ENCODE data around the gene EYS. TPM values are rescaled to one million over a fixed set of nuclear protein-coding genes. Genes with fewer than 3 reads are reported as not detected.

EYS gene
- total and polyA plus RNA-seq, 9 of the 15 experiments (the other 6 are each of a cell fraction or from before 2014, with no cell fraction given): 0.03 to 0.36 (median 0.10) TPM; not detected in 2

- Histone ChIP-seq H3K9me3 (replicated peaks; ENCODE audit: control insufficient read depth, insufficient read depth, low read depth, low read length) (no peaks in the 10 kb centered on the region; the same call in 1 of the 2 replicates), H3K79me2 (ENCODE audit: control insufficient read depth, insufficient read depth, low read length) (no peaks in the 10 kb centered on the region), H2AFZ (ENCODE audit: low read depth, low read length) (no peak overlapping the region), H3K9me1 (ENCODE audit: control insufficient read depth, insufficient read depth, low read length) (no peaks in the 10 kb centered on the region), H3K27me3 (ENCODE audit: control insufficient read depth in 2 of 2, insufficient read depth in 2 of 2, low read length in 2 of 2) (no peaks in the 10 kb centered on the region), H3K36me3 (ENCODE audit: control insufficient read depth, insufficient read depth, low read length) (no peaks in the 10 kb centered on the region), H3K4me1 (replicated peaks in 1 of 2; ENCODE audit: control insufficient read depth in 2 of 2, insufficient read depth in 2 of 2, low read length in 2 of 2) (no peaks in the 10 kb centered on the region), H4K20me1 (replicated peaks; ENCODE audit: control insufficient read depth, insufficient read depth, low read length) (no peaks in the 10 kb centered on the region), H3K9ac (ENCODE audit: insufficient read depth in 1 of 2, low read depth in 2 of 2, low read length in 2 of 2) (no peak overlapping the region), H3K4me3 (no peak overlapping the region), H3K27ac (ENCODE audit: extremely low read depth, low read depth, low read length) (no peak overlapping the region), H3K4me2 (ENCODE audit: insufficient read depth, low read length) (no peak overlapping the region)
- WGBS (ENCODE audit: insufficient coverage, low coverage, missing lambda C conversion rate): 4% methylated on average over 4 of the region's 4 CpGs
- DNase-seq (ENCODE audit: extremely low read depth in 1 of 4, low spot score in 3 of 4) (no peak), FAIRE-seq (no peak), ATAC-seq (no peak)
- ChIA-PET CTCF (ENCODE audit: low intra/inter-chr PET ratio) (no interaction called here), POLR2A (no interaction called here)
- no peak for TF ChIP-seq BRF1 (IDR thresholded peaks at IDR 0.05; ENCODE audit: borderline replicate concordance, extremely low read depth, insufficient read length)
- TF ChIP-seq HCFC1 (IDR thresholded peaks at IDR 0.05; ENCODE audit: low read depth, low read length): no peak
- TF ChIP-seq RBM22 (IDR thresholded peaks at IDR 0.05; ENCODE audit: low read depth, low read length, poor library complexity, severe bottlenecking): no peak
- TF ChIP-seq PRMT5 (CRISPR knock-in tag; IDR thresholded peaks at IDR 0.05): no peak
- TF ChIP-seq RREB1 (CRISPR knock-in tag; IDR thresholded peaks at IDR 0.05): no peak
- TF ChIP-seq MCM7 (IDR thresholded peaks at IDR 0.05): no peak
- no peak for TF ChIP-seq SMAD2 (IDR thresholded peaks at IDR 0.05; ENCODE audit: low read depth, low read length)
- no TSS peak for BruUV-seq (replicated peaks)
- intact Hi-C loops (cut with micrococcal nuclease) (no loop called here), in situ Hi-C loops (cut with MboI) (no loop called here)
Measured at GRCh38 chr6:64538722-64539121, 1168.3 kb downstream of the EYS start.
